GM12878 (cell line): ENCODE results near the gene PLEKHA5. TPM values are rescaled to one million over a fixed set of nuclear protein-coding genes. Genes with fewer than 3 reads are reported as not detected.

ENCODE experiments used
- ATAC-seq: fragments of 200-7000 bp; cut with Tn5 transposase; 3 replicates; pipeline ENCODE4 v1.9.1; 2020; ENCODE audit warnings: mild to moderate bottlenecking, moderate library complexity
- BruUV-seq: library from RNA; stranded (reverse); fragments of 400-500 nt; replicated peaks from 2 replicates; lab custom pipeline; 2021; lab: Mats Ljungman, UMichigan
- CTCF ChIA-PET: fragments of 300-600 bp; sonication (Branson Sonifier 250); formaldehyde crosslinking; extraction: SDS; loops from one replicate; lab custom pipeline; 2021; ENCODE audit warnings: inconsistent platforms; lab: Yijun Ruan, JAX
- POLR2A ChIA-PET: fragments of 350-600 bp; formaldehyde crosslinking; extraction: SDS; loops from one replicate; lab custom pipeline; 2021; ENCODE audit warnings: inconsistent platforms; lab: Charles Lee
- RAD21 ChIA-PET: fragments of 300-600 bp; sonication (Branson Sonifier 250); formaldehyde crosslinking; loops from one replicate; lab custom pipeline; 2023; ENCODE audit warnings: antibody characterized with exemption; ENCODE audit not compliant: unreplicated experiment; lab: Charles Lee
- SMC1A ChIA-PET: fragments of 300-600 bp; sonication (Branson Sonifier 250); formaldehyde crosslinking; loops from one replicate; lab custom pipeline; 2023; ENCODE audit not compliant: unreplicated experiment, uncharacterized antibody; lab: Charles Lee
- DNase-seq: peaks from one replicate; pipeline ENCODE4 v3.0.0-alpha.2; 2011; ENCODE audit warnings: low read depth, low spot score
- FAIRE-seq: peaks from 3 replicates; lab custom pipeline; 2011; peaks lifted over from hg19 to GRCh38; lab: Jason Lieb, UNC
- H2AFZ ChIP-seq: 2 replicates; pipeline ENCODE4 v1.6.0; 2011; ENCODE audit warnings: low read depth, low read length, control low read depth; ENCODE audit not compliant: control insufficient read depth
- H3K27ac ChIP-seq: 2 replicates; pipeline ENCODE4 v1.5.1; 2011; ENCODE audit warnings: control low read depth; ENCODE audit not compliant: control insufficient read depth, insufficient read depth
- H3K27me3 ChIP-seq, 2 experiments: replicated peaks in 1 of 2; 2 replicates each; pipeline versions ENCODE4 v1.6.0 to v1.6.1; 2011; ENCODE audit warnings: low read length in 1 of 2; ENCODE audit not compliant: control insufficient read depth in 2 of 2, insufficient read depth in 2 of 2
- H3K36me3 ChIP-seq, 2 experiments: 2 replicates each; pipeline ENCODE4 v1.5.1; 2011; ENCODE audit warnings: low read length in 1 of 2; ENCODE audit not compliant: control insufficient read depth in 2 of 2, insufficient read depth in 2 of 2
- H3K4me1 ChIP-seq: 2 replicates; pipeline ENCODE4 v1.6.1; 2011; ENCODE audit warnings: mild to moderate bottlenecking, low read length, moderate library complexity, mixed read lengths; ENCODE audit not compliant: control insufficient read depth, insufficient read depth
- H3K4me2 ChIP-seq: 2 replicates; pipeline ENCODE4 v1.6.0; 2011; ENCODE audit warnings: control low read depth; ENCODE audit not compliant: control insufficient read depth, insufficient read depth
- H3K4me3 ChIP-seq: fragments of 200-600 bp; sonication (generic); 2 replicates; pipeline ENCODE4 v1.5.1; 2016
- H3K79me2 ChIP-seq: 2 replicates; pipeline ENCODE4 v1.6.0; 2011; ENCODE audit warnings: low read length; ENCODE audit not compliant: control insufficient read depth, insufficient read depth
- H3K9ac ChIP-seq: 2 replicates; pipeline ENCODE4 v1.8.0; 2011; ENCODE audit warnings: low read length, control low read depth, mixed read lengths; ENCODE audit not compliant: control insufficient read depth, insufficient read depth
- H3K9me3 ChIP-seq: replicated peaks from 3 replicates; pipeline ENCODE4 v1.5.1; 2011; ENCODE audit warnings: mild to moderate bottlenecking, low read length; ENCODE audit not compliant: control insufficient read depth, insufficient read depth
- H4K20me1 ChIP-seq: 2 replicates; pipeline ENCODE4 v1.6.0; 2011; ENCODE audit not compliant: control insufficient read depth, insufficient read depth
- CEBPB ChIP-seq, 2 experiments: fragments of 150-350 bp in 1 of 2; IDR thresholded peaks; 2 replicates each; pipeline ENCODE4 v1.6.1; 2012 to 2014; ENCODE audit warnings: low read depth in 2 of 2, low read length in 2 of 2, borderline replicate concordance in 1 of 2, inconsistent platforms in 1 of 2
- HDAC6 ChIP-seq: fragments of 200-600 bp; sonication (generic); IDR thresholded peaks from one replicate; pipeline ENCODE4 v1.8.0; 2017; ENCODE audit warnings: antibody characterized with exemption; ENCODE audit not compliant: unreplicated experiment
- IKZF1 ChIP-seq: fragments of 450-650 bp; conservative IDR thresholded peaks from 2 replicates; pipeline ENCODE4 v1.6.1; 2017; ENCODE audit warnings: antibody characterized with exemption, mild to moderate bottlenecking
- IRF4 ChIP-seq: IDR thresholded peaks from 2 replicates; pipeline ENCODE4 v1.6.1; 2011; ENCODE audit warnings: low read depth, low read length
- KDM1A ChIP-seq: fragments of 200-600 bp; sonication (generic); IDR thresholded peaks from 2 replicates; pipeline ENCODE4 v1.6.1; 2016; ENCODE audit warnings: borderline replicate concordance
- LARP7 ChIP-seq: fragments of 450-650 bp; IDR thresholded peaks from 2 replicates; pipeline ENCODE4 v1.6.1; 2017; ENCODE audit warnings: mild to moderate bottlenecking
- MYB ChIP-seq: fragments of 150-350 bp; IDR thresholded peaks from 2 replicates; pipeline ENCODE4 v1.6.1; 2014; ENCODE audit warnings: mild to moderate bottlenecking, low read depth, low read length, borderline replicate concordance
- NFYB ChIP-seq: IDR thresholded peaks from 2 replicates; pipeline ENCODE4 v1.6.1; 2011; ENCODE audit warnings: low read depth, mild to moderate bottlenecking, low read length, improper control_type of control experiment, moderate library complexity; ENCODE audit not compliant: insufficient read depth
- NR2C1 ChIP-seq: fragments of 450-650 bp; IDR thresholded peaks from 2 replicates; pipeline ENCODE4 v1.6.1; 2017; ENCODE audit warnings: antibody characterized with exemption, mild to moderate bottlenecking, moderate library complexity
- RFX5 ChIP-seq: IDR thresholded peaks from 2 replicates; pipeline ENCODE4 v1.6.1; 2011; ENCODE audit warnings: low read depth, low read length, improper control_type of control experiment
- WGBS: methylation state at CpG from one replicate; pipeline ENCODE4 v1.1.6; 2016; ENCODE audit warnings: low lambda C conversion rate; ENCODE audit not compliant: insufficient replicate concordance, insufficient coverage; ENCODE audit errors: missing lambda C conversion rate; 5-methylcytosine and 5-hydroxymethylcytosine counted together
- in situ Hi-C: fragments of 300-500 bp; cut with MboI; formaldehyde crosslinking; loops from 9 replicates; pipeline ENCODE4 v1.14.3; 2018; ENCODE audit warnings: mixed read lengths
- intact Hi-C: fragments of 100-400 bp; cut with micrococcal nuclease; formaldehyde crosslinking; loops from one replicate; pipeline ENCODE4 v1.14.2; 2022; ENCODE audit not compliant: unreplicated experiment
- polyA plus RNA-seq, 11 experiments: library from polyadenylated mRNA; depleted of rRNA in 4 of 11; unstranded in 6 of 11; stranded (reverse) in 5 of 11; fragments of >200 nt; fragmentation: Nextera tagmentation in 4 of 11; fragmentation: Illumina TruSeq in 1 of 11; extraction: Ambion mirVana in 4 of 11; extraction: Trizol in 1 of 11; gene quantifications; 1 replicate in 1 of 11; 2 replicates in 10 of 11; pipeline versions ENCODE4 v1.2.1 to v1.2.3, GENCODE V29; 2011 to 2016; ENCODE audit warnings: inconsistent platforms in 2 of 11, missing spikeins in 2 of 11, low read depth in 1 of 11
- total RNA-seq, 4 experiments: library from RNA; depleted of rRNA in 3 of 4; stranded (reverse); fragments of >200 nt in 3 of 4; fragmentation: Illumina TruSeq in 1 of 4; extraction: Trizol in 1 of 4; gene quantifications; 2 replicates each; pipeline versions ENCODE4 v1.2.1 to v1.2.3, GENCODE V29; 2013 to 2021
- TF ChIP-seq, protein P1 (sequence below): IDR thresholded peaks from 2 replicates; pipeline ENCODE4 v1.6.1; 2012; ENCODE audit warnings: low read depth, low read length, improper control_type of control experiment

PLEKHA5 gene
- total and polyA plus RNA-seq, 10 of the 15 experiments (the other 5 are each of a cell fraction or from before 2014, with no cell fraction given) = 0.09 to 0.33 (median 0.18) TPM; not detected in 3

DNA sequence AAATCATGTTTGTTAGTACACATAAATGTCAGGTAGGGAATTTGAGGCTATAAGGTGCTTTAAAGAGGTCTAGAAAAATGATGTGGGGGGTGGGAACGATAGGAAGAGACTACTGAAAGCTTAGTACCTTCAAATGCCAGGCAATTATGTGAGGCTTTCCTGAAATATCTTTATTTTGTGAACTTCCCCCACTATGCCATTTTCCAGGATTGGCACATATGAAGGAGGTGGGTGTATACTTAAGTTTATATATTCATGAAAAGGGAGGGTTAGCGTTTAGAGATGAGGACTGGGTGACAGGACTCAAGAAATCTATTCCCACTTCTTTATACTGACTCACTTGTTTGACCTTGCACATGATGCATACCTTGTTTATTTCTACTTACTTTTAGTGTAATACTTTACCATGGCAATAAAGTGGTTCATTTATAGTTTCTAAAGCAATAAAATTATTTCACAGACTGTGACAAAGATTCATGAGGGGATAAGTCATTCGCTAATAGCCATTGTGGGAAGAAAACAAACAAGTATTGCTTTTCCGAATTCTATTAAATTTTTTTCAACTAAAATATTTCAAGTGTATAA, 77.1 kb downstream of the PLEKHA5 start:
- TF ChIP-seq RFX5 = no peak
- TF ChIP-seq LARP7 = no peak
- TF ChIP-seq KDM1A = no peak
- TF ChIP-seq MYB = no peak
- TF ChIP-seq NFYB = no peak
- TF ChIP-seq IRF4 = no peak
- TF ChIP-seq, protein P1, sequence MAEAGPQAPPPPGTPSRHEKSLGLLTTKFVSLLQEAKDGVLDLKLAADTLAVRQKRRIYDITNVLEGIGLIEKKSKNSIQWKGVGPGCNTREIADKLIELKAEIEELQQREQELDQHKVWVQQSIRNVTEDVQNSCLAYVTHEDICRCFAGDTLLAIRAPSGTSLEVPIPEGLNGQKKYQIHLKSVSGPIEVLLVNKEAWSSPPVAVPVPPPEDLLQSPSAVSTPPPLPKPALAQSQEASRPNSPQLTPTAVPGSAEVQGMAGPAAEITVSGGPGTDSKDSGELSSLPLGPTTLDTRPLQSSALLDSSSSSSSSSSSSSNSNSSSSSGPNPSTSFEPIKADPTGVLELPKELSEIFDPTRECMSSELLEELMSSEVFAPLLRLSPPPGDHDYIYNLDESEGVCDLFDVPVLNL = no peak
- no peak for TF ChIP-seq HDAC6
- TF ChIP-seq CEBPB (IDR thresholded peaks at IDR 0.05; ENCODE audit: borderline replicate concordance in 1 of 2, low read depth in 2 of 2, low read length in 2 of 2) = no peak
- TF ChIP-seq IKZF1 = no peak
- no peak for TF ChIP-seq NR2C1
- TF ChIP-seq, all 136 proteins: peak for 0
- in situ Hi-C loops = no loop called here
- Histone ChIP-seq H3K9me3 (no peaks in the 10 kb centered on the region), H3K27me3 (no peaks in the 10 kb centered on the region), H3K79me2 (no peaks in the 10 kb centered on the region), H3K4me1 (no peaks in the 10 kb centered on the region), H4K20me1 (no peaks in the 10 kb centered on the region), H3K4me3 (no peak overlapping the region), H2AFZ (no peak overlapping the region), H3K36me3 (no peaks in the 10 kb centered on the region), H3K4me2 (no peak overlapping the region), H3K27ac (no peak overlapping the region), H3K9ac (no peak overlapping the region)
- DNase-seq = no peak
- ChIA-PET RAD21 (no interaction called here), SMC1A (interaction anchor here (1.6 kb wide), 1 partner anchor 15 kb away, joined by 3 read pairs; no protein-coding TSS in a partner anchor), CTCF (no interaction called here), POLR2A (no interaction called here)
- FAIRE-seq = no peak
- 8% methylated on average over 4 of the region's 4 CpGs for WGBS
- no peak for ATAC-seq
- intact Hi-C loops = no loop called here
- BruUV-seq = no TSS peak
